GM19438 (cell line): Measurements from ENCODE around the gene SH2D5.

Experiments
- ATAC-seq: cut with Tn5 transposase; IDR thresholded peaks from one replicate; pipeline ENCODE4 v1.9.1; 2021; ENCODE audit warnings: low read depth; ENCODE audit not compliant: unreplicated experiment

SH2D5 gene

DNA sequence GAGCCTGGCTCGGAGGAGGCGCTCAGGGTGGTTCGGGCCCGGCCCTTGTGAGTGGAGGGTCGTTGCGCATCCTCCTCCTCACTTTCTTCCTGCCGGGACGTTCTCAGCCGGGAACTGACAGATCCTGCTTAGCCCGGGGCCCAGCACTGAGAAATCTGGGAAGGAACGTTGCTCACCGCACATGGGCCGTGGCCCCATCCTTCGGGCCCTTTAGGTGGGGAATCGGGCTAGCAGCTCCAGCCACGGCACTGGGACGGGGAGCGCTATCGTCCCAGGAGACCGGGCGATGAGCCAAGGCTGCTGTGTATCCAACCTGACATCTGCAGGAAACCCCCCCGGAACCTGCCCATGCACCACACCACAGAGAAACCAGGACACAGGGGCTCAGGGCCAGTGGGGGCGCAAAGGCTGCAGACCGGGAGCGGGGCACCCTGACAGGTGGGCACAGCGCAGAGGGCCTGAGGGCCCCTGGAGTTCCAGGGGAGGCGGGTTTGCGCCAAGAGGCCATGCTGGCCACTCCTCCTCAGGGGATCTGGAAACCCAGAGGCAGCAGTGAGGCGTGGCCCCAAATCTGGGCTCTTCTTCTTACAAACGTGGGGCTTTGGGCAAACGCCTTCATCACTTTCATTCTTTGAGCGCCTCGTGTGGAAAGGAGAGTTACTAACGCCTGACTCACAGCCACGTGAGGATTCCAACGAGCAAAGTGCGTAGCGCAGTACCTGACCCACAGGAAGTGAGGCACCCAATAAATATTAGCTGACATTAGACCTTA lies at the start of gene SH2D5:
Gene SH2D5 (minus strand): TSS at position 116 of the 772 bp plus-strand sequence. CDS start 4,659 bp downstream, outside the sequence.
- ATAC-seq: peak; percentile 58

DNA sequence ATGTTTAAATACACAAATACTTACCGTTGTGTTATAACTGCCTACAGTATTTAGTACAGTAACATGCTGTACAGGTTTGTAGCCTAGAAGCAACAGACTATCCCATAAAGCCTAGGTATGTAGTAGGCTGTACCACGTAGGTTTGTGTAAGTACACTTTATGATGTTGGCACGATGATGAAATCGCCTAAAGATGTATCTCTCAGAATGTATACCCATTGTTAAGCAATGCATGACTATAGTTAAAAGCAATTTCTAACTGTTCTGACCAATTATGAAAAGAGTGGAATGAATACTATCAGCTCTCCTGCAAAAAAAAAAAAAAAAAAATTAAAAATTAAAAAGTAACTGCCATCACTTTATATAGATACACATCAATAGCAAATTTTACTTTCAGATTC lies 43.2 kb upstream of the SH2D5 start:
- ATAC-seq: no peak

DNA sequence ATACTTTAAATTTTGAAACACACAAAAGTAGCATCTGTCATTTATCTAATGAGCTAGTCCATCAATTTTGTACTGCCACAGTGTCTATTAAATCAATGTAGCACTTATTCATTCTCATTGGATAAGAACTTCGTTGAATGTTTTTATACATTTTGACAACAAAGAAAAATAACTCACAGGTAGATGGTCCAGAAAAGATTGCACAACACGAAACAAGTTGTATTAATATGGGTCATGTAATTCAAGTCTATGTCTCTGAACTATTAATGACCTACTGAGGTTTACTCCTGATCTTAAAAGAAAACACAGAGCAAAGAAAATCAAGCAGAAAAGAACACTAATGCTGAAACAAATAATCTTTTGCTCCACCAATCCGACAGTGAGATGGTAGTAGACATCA lies 39.3 kb upstream of the SH2D5 start:
- no peak for ATAC-seq

DNA sequence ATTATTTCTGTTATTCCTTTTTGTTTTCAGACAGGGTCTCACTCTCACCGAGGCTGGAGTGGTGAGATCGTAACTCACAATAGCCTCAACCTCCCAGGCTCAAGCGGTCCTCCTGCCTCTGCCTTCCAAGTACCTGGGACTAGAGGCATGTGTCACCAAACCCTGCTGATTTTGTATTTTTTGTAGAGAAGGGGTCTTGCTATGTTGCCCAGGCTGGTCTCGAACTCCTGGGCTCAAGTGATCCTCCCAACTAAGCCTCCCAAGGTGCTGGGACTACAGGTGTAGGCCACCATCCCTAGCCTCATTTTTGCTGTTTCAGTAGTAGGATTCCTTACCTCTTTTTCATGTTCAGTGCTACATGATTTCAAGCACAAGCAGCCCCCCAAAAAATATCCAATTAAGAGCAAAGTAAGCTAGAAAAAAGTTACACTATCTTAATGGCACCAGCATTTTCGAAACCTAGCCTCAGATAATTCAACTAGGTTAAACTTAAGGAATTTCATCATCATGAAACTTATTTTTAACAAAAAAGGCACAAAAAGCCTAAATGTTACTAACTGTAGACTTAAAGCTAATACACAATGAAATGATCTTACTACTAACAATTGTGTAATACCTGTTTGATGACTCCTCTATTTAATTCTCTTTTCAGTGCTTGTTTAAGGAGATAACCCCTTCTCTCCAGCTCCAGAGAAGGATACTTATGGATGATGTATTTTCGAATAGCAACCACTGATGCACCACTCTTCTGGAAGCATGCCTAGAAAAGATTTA lies 38.0 kb upstream of the SH2D5 start:
- no peak for ATAC-seq

DNA sequence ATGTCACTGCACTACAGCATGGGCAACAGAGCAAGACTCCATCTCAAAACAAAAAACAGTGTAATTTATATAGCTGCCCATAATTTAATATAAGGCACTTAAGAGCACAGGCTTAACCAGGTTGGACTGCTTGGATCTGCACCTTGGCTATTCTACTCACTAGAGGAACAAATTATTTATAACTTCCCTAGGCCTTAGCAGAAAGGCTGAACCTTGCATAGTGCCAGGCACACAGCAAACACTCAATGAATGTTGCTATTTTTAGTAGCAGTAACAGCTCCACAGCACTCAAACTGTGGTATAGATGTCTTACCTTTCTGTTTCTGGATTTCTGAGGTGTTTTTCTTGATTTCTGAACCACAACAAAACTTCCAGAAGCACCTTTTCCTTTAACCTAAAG lies 34.8 kb upstream of the SH2D5 start:
- ATAC-seq: no peak

DNA sequence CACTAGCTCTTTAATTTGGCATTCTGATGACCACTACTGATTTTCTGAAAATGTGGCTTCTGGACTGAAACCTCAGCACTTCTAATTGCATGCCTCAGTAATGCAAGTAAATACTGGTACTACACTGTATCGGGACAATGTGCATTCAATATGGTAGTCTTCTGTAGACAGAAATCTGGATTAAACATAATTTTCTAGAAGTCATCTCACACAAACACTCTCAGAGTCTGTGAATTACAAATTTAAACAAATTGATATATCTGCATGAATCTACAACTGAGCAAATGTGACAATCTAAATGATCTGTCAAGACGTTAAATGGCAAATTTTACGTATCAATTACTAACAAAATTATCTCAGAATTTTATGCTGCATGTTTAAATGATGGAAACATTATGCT lies 30.9 kb upstream of the SH2D5 start:
- ATAC-seq: no peak

DNA sequence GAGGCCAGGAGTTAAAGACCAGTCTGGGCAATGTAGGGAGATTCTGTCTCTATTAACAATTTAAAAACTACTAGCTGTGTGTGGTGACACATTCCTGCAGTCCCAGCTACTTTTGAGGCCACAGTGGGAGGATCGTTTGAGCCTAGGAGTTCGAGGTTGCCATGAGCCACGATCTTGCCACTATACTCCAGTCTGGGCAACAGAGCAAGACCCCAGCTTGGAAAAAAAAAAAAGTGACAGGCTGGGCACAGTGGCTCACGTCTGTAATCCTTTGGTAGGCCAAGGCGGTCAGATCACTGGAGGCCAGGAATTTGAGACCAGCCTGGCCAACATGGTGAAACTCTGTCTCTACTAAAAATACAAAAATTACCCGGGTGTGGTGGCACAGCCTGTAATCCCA lies 27.8 kb upstream of the SH2D5 start:
- no peak for ATAC-seq

DNA sequence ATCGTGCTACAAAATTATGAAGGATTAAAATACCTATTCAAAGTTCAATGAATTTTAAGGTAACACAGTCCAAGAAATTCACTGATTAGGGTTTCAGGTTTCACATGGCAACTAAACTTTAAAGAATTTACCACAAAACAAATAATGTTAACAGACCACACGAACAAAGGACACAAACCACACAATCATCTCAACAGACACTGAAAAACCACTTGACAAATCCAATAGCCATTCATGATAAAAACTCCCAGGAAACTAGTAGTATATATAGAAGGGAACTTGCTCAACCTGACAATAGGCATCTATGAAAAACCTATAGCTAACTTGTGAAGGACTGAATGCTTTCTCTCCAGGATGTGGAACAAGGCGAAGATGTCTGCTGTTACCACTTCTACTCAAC lies 21.1 kb upstream of the SH2D5 start:
- ATAC-seq: no peak

DNA sequence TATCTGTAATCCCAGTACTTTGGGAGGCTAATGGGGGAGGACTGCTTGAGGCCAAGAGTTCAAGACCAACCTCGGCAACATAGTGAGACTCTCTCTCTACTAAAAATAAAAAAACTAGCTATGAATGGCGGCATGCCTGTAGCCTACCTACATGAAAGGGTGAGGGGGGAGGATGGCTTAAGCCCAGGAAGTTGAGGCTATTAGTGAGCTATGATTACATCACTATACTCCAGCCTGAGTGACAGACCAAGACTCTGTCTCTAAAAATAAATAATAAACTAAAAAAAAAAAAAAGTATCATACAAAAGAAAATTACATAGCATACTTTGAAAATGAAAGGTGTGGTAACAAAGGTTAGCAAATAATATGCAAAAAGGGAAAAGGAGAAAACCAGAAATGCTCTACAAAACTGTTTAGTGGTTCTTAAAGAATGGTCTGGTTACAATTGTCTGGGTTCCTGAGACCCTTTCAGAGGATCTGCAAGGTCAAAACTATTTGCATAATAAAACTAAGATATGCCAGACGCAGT lies 19.0 kb upstream of the SH2D5 start:
- ATAC-seq: no peak

DNA sequence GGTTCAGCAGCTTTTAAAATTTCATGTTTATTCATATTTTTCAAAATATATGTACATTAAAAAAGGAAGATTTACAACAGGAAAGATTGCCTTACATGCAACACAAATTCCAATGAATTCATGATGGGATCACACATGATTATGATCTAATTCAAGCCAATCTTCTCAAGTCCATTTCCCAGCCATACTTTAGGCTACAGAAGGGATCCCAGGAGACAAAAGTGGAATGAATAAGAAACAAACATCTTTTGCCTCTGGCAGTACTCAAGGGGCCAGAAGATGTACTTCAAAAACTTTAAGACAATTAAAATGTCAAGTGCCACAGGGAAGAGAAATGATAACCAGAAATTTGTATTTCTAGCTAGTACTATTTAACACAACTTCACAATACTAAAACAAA lies 10.2 kb upstream of the SH2D5 start:
- no peak for ATAC-seq

DNA sequence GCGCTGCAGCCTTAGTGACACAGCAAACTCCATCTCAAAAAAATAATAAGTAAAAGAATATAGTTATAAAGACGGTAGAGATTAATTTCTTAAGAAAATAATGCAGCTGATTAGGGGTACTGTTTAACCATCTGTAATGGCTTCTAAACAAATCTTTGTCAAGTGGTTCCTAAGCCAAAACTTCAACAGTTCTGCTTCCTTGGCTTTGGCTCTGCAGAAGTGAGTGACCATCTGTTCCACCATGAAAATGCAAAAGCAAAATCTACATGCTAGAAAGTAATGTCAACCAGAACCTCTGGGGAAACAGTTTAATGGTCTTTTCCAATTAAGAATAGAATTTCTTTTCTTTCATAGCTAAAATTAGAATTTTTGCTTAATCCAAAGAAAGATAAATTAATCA lies 8.3 kb upstream of the SH2D5 start:
- no peak for ATAC-seq

DNA sequence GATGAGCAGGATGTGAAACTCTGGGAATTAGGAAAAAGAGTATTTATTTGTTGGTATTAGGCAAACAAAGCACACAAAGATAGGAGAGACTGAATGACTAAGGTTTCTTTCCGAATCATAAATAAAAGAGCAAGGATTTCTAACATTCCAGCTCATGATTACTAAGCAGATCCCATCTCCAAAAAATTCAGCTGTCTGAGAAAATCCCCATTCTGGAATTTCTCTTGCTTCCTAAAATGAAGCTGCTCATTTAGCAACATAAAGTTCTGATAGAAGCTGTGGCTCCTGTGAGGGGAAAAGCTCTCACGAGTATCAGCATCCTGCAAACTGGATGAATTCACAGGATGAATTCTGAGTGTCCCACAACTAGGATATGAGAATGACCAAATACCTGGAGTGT lies 6.7 kb upstream of the SH2D5 start:
- ATAC-seq: no peak

DNA sequence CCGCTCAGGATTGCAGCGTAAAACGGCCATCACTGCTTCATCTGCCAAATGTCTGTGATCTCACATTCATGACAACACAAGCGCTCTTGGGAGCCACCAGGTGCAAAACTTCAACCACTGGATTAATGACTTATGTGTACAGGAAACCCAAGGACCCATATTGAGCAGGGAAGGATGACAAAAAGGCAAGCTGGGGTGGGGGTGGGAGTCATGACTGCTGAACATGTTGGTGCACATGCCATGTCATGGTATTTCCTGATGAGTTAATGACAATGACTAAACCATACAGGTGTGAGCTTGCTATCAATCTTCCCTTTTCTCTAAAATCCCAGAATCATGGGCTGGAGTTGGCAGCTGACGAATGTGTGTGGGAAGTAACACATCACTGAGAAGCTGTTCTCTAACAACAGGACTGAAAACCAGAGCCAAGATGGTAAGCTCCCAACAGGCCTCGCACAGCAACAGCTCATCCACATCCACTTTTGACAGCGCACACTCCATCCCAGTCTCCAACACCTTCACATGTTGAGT lies 3.1 kb upstream of the SH2D5 start:
- no peak for ATAC-seq

DNA sequence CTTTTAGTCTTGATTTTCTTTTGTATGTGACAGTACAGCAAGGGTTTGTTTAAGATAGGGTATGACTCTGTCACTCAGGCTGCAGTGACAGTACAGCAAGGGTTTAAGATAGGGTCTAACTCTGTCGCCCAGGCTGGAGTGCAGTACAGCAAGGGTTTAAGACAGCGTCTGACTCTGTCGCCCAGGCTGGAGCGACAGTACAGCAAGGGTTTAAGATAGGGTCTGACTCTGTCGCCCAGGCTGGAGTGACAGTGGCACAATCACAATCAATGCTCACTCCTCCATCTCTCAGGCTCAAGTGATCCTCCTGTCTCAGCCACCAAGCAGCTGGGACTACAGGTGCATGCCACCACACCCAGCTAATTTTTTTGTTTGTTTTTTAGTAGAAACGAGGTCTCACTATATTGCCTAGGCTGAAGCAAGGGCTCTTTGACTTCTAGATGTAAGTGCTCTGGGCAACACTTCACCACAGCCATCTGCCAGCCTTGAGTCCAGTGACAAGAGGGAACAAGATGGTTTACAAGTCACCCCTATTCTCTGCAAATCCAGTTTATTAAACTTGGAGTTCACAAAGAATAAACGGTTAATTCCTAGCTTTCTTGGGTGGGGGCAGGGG lies 965 bp upstream of the SH2D5 start:
- ATAC-seq: no peak

DNA sequence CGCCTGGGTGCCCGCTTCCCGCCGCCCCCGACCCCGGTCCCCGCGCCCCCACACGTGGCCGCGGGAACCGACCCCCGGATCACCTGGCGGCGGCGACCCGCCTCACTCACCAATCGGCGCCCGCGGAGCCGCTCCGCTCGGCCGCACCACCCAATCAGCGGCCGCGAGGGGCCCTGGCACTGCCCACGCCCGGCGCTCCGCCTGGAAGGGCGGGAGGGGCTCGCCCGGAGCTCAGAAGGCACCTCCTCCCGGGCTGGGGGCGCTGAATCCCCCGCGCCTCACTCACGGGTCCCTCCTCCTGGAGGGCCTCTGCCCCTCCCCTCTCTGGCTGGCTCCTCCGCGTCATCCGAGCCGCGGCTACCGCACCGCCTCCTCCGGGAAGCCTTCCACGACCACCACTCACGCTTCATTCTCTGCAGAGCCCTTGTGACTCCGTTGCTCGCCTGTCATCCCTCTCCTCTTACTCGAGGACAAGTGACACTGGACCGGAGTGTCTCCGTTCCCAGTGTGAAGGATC lies 374 bp downstream of the SH2D5 start:
- ATAC-seq: peak; percentile 58

DNA sequence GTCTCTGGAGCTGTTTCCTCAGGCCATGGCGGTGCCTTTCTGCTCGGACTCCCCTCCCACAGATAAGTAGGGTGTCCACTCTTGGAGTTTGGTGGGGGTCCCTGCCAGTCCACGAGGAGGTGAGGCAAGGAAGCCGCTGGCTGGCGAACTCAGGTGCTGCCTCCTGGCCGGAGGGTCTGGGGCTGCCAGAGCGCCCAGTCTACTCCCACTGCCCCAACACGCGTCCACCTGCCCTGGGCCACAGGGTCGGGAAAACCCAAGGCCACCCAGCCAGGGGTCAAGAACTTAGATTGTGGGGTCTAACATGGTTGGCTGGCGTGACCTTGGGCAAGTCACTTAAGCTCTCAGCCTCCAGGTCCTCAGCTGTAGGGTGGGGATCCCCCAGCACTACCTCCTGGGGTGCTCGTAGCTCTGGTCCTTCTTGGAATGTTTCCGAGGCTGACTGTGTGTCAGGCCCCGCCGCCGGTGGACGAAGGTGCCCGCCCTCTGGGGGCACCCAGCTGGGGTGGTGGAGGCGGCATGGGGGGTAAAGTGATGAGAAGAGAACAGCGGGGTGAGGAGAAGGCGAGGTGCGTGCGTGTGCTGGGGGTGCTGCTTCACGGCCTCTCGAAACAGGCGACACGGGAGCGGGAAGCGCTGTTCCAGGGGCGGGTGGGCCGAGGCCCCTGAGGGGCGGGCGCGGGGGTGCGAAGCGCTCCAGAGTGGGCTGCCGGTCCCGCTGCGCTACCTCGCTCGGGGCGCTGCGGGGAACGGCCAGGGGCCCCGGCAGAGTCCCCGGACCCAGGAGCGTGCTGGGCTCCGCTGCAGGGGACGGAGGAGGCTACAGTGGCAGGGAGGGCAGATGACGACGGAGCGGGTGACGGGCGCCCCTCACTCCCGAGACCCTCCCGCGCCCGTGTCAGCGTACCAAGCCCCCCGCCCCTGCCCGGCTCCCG lies 1.2 kb downstream of the SH2D5 start:
- no peak for ATAC-seq

DNA sequence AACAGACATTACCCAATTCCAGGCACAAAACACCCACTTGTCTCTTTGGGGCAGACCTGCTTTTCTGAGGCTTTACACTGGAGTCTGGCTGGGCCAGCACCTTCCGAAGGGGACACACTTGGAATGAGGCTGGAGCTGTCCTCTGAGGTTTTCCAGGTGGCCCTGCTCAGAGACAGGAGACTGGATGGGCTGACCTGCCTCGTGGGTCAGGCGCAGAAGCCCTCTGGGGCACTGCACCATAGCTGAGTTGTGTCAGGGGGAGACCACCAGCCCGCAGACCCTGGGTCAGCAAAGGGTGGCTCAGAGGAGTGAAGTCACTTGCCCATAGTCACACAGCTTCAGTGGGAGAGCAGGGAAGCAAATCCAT lies 1.8 kb downstream of the SH2D5 start:
- no peak for ATAC-seq

DNA sequence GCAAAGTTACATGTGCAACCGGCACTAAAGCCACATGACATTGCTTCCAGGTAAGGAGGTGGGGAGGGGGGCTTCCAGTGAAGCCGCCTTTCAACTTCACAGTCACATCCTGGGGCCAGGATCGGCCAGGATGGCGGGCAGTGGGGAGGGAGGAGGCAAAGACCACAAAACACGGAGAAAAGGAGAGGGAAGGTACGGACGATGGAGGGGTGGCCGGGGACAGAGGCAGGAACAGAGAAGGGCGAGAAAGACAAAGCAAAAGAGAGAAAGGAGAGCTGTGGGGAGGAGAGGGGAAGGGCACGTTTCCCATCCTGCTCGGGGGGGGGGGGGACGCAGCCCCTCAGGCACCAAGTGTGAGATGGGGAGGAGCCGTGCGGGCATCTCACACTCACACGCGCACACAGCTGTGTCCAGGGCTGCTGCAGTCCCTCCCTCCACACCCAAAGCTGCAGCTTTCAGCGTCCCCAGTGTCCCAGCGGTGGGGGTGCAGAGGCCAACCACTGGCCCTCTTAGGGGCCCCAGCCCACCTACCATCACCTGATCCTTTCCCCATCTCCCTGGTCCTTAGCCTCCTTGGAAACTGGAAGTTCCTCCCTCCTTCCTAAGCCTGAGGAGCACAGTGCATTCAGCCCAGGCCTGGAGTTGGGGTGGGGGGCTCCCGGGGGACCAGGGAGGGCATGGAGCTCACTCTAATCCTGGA lies 2.4 kb downstream of the SH2D5 start:
- ATAC-seq: no peak

DNA sequence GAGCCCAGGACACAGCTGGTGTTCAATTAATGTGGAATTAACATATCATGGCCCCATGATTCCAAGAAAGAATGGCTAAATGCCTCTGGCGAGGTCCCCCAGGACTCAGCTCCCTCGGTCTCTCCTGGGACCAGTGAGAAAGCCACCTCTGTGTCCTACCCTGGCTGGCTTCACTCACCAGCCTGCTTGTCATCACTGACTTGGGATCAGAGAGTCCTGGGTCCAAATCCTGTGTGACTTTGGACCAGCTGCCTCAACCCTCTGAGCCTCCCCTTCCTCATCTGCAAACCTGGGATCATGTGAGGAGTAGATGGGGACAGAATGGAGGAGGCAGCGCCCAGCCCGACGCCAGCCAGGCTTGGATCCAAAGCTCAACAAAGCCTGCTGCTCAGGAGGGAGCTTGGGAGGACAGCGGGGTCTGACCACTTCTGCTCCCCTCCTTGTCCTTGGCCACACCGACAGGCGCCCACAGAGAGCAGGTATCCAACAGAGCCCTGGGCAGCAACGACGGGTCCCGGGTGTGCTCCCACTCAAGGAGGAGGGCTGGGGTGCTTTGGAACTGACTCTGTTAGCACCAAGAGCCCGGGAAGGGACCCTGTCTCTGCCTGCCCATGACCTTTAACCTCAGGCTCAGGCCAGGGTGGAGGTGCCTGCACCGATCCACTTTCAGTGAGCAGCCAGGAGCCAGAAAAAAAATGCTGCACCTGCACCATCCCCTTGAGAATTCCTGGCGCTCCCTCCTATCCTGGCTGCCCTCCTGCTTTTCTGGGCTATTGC lies 3.2 kb downstream of the SH2D5 start:
- no peak for ATAC-seq
